Left lung (tissue), 10 donors: Measurements from ENCODE around the gene FANK1. TPM values are rescaled to one million over a fixed set of nuclear protein-coding genes. Genes with fewer than 3 reads are reported as not detected.

Experiments used
- ATAC-seq: fragments of 200-7000 bp; cut with Tn5 transposase; one replicate; pipeline ENCODE4 v1.9.1; 2020; ENCODE audit warnings: moderate library complexity
- DNase-seq, 4 donors: peaks; one replicate each; pipeline ENCODE4 v3.0.0-alpha.2; 2013 to 2020
- H3K27ac ChIP-seq, 2 donors: fragments of 200-600 bp; sonication (generic) in 1 of 2; one replicate each; pipeline versions ENCODE4 v1.5.0 to v1.8.0; 2020 to 2021
- H3K27me3 ChIP-seq, 2 donors: fragments of 200-600 bp; sonication (generic) in 1 of 2; one replicate each; pipeline versions ENCODE4 v1.5.0 to v1.8.0; 2020 to 2021
- H3K36me3 ChIP-seq, 2 donors: fragments of 200-600 bp; sonication (generic) in 1 of 2; one replicate each; pipeline versions ENCODE4 v1.5.0 to v1.8.0; 2020 to 2021
- H3K4me1 ChIP-seq, 2 donors: fragments of 200-600 bp; one replicate each; pipeline ENCODE4 v1.8.0; 2021
- H3K4me3 ChIP-seq, 2 donors: fragments of 200-600 bp; sonication (generic) in 1 of 2; one replicate each; pipeline versions ENCODE4 v1.5.0 to v1.8.0; 2020 to 2021; ENCODE audit warnings: mild to moderate bottlenecking in 1 of 2
- H3K9me3 ChIP-seq, 2 donors: fragments of 200-600 bp; sonication (generic) in 1 of 2; one replicate each; pipeline versions ENCODE4 v1.5.0 to v1.8.0; 2020 to 2021
- CTCF ChIP-seq, 2 donors: fragments of 200-600 bp; sonication (generic) in 1 of 2; IDR thresholded peaks; one replicate each; pipeline versions ENCODE4 v1.5.0 to v1.8.0; 2021; ENCODE audit warnings: antibody characterized with exemption in 2 of 2
- intact Hi-C, 2 donors: fragments of 100-400 bp; cut with DNase I; formaldehyde crosslinking; loops; one replicate each; pipeline versions ENCODE4 v1.11.2 to v1.14.2; 2022
- polyA plus RNA-seq, 6 donors: library from polyadenylated mRNA; unstranded; fragments of 120-200 nt; gene quantifications; one replicate each; pipeline ENCODE4 v1.2.1, GENCODE V29; 2013; ENCODE audit not compliant: insufficient read length in 6 of 6
- total RNA-seq, 2 donors: library from RNA; stranded (reverse); fragmentation: NEBNext Ultra II Directional; extraction: Animal tissue kit (Norgen Biotek cat#: 25700); gene quantifications; one replicate each; pipeline ENCODE4 v1.2.1, GENCODE V29; 2021
- donor health status: DM: no; HTN: yes; CAD: no.
- donor health status: DM: no; HTN: no; CAD: no.

Gene FANK1
- total and polyA plus RNA-seq, 8 donors, result 4.3 to 12.1 (median 8.4) TPM

- Histone ChIP-seq H3K36me3 (no peaks in the 10 kb centered on the region), H3K27ac (no peak overlapping the region), H3K4me1 (no peaks in the 10 kb centered on the region), H3K9me3 (no peaks in the 10 kb centered on the region), H3K4me3 (no peak overlapping the region), H3K27me3 (no peaks in the 10 kb centered on the region)
- no peak for DNase-seq
- peak; percentile 23 for ATAC-seq
- intact Hi-C loops, result no loop called here
- TF ChIP-seq CTCF (IDR thresholded peaks at IDR 0.05), result no peak
Observed at GRCh38 chr10:126001576-126001975, 105.2 kb downstream of the FANK1 start.

- Histone ChIP-seq H3K4me3 (no peak overlapping the region), H3K27me3 (no peaks in the 10 kb centered on the region), H3K27ac (no peak overlapping the region), H3K9me3 (no peaks in the 10 kb centered on the region), H3K36me3 (no peaks in the 10 kb centered on the region), H3K4me1 (no peaks in the 10 kb centered on the region)
- no peak for ATAC-seq
- intact Hi-C loops, result no loop called here
- no peak for DNase-seq
- TF ChIP-seq CTCF (IDR thresholded peaks at IDR 0.05), result no peak
Observed at GRCh38 chr10:126004752-126005151, 108.4 kb downstream of the FANK1 start.

- Histone ChIP-seq H3K27me3 (no peaks in the 10 kb centered on the region), H3K9me3 (no peaks in the 10 kb centered on the region), H3K36me3 (no peaks in the 10 kb centered on the region), H3K4me1 (no peaks in the 10 kb centered on the region), H3K27ac (no peak overlapping the region), H3K4me3 (no peak overlapping the region)
- DNase-seq, result no peak
- no peak for TF ChIP-seq CTCF (IDR thresholded peaks at IDR 0.05)
- intact Hi-C loops, result no loop called here
- no peak for ATAC-seq
Observed at GRCh38 chr10:126006264-126006663, 109.9 kb downstream of the FANK1 start.

GRCh38 chr10:126006906-126007305, 110.5 kb downstream of the FANK1 start:
- DNase-seq, result no peak
- Histone ChIP-seq H3K36me3 (no peaks in the 10 kb centered on the region), H3K27me3 (no peaks in the 10 kb centered on the region), H3K27ac (no peak overlapping the region), H3K4me3 (no peak overlapping the region), H3K9me3 (no peaks in the 10 kb centered on the region), H3K4me1 (no peaks in the 10 kb centered on the region)
- intact Hi-C loops, result no loop called here
- no peak for TF ChIP-seq CTCF (IDR thresholded peaks at IDR 0.05)
- no peak for ATAC-seq

GRCh38 chr10:126009650-126010049, 113.3 kb downstream of the FANK1 start:
- Histone ChIP-seq H3K4me1 (no peaks in the 10 kb centered on the region), H3K36me3 (no peaks in the 10 kb centered on the region), H3K9me3 (no peaks in the 10 kb centered on the region), H3K27ac (no peak overlapping the region), H3K27me3 (no peaks in the 10 kb centered on the region), H3K4me3 (no peak overlapping the region)
- intact Hi-C loops, result no loop called here
- ATAC-seq, result no peak
- no peak for DNase-seq
- no peak for TF ChIP-seq CTCF (IDR thresholded peaks at IDR 0.05)
